Fibroblast of the aortic adventitia (primary cell): Measurements from ENCODE around the gene PYGM. TPM values are rescaled to one million over a fixed set of nuclear protein-coding genes. Genes with fewer than 3 reads are reported as not detected.
"Not testable (repeated sequence)": the region's sequence is repeated elsewhere in the genome, so short reads cannot be mapped to it uniquely, and the experiment has no call there.

Experiments used
- DNase-seq: peaks from one replicate; pipeline ENCODE4 v3.0.0-alpha.2; 2010; ENCODE audit warnings: low read depth
- H3K4me3 ChIP-seq: 2 replicates; pipeline ENCODE4 v1.5.1; 2011; ENCODE audit warnings: low read depth, mild to moderate bottlenecking, control low read depth, low read length, moderate library complexity
- total RNA-seq: library from RNA; depleted of rRNA; stranded (reverse); fragments of >200 nt; gene quantifications from 2 replicates; pipeline ENCODE4 v1.2.3, GENCODE V29; 2012; ENCODE audit warnings: low replicate concordance
- TF ChIP-seq, protein P1 (sequence below): IDR thresholded peaks from 2 replicates; pipeline ENCODE4 v1.5.1; 2011; ENCODE audit warnings: mild to moderate bottlenecking, low read length, control low read depth, inconsistent platforms; ENCODE audit not compliant: insufficient read depth

Gene PYGM
- total RNA-seq, 1 donor, result 0.63 TPM

DNA sequence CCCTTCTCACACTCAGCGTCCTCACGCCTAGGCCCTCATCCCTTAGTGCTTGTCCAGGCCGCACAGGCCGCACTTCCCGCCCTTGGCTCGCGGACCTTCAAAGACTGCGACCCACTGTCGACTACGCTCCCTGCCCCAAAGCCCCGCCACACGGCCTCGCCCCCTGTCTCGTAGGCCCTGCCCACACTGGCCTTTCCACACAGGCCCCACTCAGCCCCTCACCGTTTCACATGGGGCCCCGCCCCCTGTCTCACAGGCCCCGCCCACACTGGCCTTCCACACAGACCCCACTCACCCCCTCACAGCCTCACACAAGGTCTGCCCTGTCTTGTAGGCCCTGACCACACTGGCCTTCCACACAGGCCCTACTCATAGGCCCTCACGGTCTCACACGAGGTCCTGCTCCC is 47.8 kb downstream of the PYGM start:
- TF ChIP-seq, protein P1, sequence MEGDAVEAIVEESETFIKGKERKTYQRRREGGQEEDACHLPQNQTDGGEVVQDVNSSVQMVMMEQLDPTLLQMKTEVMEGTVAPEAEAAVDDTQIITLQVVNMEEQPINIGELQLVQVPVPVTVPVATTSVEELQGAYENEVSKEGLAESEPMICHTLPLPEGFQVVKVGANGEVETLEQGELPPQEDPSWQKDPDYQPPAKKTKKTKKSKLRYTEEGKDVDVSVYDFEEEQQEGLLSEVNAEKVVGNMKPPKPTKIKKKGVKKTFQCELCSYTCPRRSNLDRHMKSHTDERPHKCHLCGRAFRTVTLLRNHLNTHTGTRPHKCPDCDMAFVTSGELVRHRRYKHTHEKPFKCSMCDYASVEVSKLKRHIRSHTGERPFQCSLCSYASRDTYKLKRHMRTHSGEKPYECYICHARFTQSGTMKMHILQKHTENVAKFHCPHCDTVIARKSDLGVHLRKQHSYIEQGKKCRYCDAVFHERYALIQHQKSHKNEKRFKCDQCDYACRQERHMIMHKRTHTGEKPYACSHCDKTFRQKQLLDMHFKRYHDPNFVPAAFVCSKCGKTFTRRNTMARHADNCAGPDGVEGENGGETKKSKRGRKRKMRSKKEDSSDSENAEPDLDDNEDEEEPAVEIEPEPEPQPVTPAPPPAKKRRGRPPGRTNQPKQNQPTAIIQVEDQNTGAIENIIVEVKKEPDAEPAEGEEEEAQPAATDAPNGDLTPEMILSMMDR, result no peak

DNA sequence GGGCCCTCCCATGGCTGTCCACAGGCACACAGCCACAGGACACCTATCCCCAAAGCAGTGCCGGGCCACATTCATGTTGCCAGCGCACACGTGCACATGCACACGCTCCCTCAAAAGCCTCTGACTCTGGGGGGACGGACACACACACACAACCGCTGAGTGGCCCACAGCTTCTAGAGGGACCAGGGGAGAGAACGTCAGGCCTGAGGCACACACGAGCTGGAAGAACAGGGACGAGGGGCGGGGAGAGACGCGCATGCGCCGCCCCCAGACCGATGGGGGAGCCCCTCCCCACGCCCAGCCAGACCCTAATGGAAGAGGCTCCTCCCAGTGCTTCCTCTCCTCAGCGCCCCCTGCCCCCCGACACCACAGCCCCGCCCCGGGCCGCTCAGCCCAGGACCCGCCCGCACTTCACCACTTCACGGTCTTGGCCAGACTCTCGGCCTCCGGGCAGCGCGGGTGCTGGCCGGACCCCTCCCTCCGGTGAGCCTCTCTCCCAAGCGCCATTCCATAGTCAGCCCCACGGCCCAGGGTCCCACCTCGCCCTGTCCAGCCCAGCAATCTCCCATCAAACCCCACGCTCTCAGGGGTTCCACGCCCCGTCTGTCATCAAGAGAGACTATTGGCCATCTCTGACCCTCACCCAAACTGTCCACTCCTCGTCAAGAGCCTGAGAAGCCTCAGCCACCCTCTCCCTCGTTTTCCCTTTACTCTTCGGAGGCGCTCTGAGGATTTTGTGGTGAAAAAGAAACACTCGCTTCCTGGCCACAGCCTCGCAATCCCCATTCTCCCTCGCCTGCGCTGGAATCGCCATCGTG is 48.4 kb downstream of the PYGM start:
- TF ChIP-seq, protein P1, result no peak
- H3K4me3 ChIP-seq, result no peak overlapping the region
- DNase-seq, result no peak

More for the DNA sequence above, 47.8 kb downstream of the PYGM start:
- no peak for DNase-seq
- H3K4me3 ChIP-seq, result no peak overlapping the region

DNA sequence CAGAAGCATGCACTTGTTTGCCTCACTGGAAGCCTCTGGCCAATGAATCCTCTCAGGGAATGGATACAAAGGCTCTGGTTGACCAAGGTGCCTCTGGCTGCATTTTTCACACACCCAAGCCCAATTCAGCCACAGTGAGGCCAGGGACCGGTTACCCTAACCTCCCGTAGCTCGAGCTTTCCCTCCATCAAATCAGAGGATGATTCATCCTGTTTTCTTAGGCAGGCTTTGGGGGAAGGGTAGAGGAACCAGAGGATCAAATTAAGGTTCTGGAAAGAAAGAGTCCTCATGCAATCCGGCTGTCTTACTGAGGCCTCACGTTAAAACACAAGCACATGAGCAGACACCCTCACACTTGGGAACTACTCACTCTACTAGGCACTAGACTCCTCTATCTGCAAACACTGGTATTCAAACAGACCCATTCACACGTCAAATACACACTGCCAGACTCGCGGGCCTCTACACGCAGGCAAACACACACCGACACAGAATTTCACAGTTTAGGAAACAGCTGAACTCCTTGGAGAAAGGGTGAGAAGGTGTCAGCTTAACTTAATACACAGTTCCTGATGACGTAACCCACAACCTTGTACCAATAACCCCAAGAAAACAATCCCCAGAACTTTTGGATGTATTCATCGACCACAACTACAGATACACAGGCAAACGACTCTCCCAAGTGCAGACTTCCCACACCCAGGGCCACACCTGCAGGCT is 49.2 kb downstream of the PYGM start:
- TF ChIP-seq, protein P1, result no peak
- DNase-seq, result peak; percentile 12
- no peak overlapping the region for H3K4me3 ChIP-seq

DNA sequence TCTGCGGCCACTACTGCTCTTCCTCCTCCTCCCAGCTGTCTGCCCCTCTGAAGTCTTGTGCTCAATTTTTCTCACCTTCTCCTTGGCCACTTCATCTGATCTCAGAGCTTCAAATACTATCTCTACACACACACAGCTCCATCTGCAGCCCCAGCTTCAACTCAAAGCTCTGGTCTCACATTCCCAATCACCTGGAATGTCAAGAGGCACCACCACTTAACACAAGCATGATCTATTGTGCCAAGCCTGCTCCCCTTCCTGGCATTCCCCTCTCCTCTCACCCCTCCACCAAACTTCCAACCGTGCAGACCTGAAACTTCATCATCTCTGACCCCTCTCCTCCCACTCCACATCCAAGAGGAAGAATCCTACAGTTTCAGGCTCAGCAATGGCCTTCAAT is 54.3 kb downstream of the PYGM start:
- H3K4me3 ChIP-seq, result no peak overlapping the region
- TF ChIP-seq, protein P1, result no peak
- DNase-seq, result no peak

DNA sequence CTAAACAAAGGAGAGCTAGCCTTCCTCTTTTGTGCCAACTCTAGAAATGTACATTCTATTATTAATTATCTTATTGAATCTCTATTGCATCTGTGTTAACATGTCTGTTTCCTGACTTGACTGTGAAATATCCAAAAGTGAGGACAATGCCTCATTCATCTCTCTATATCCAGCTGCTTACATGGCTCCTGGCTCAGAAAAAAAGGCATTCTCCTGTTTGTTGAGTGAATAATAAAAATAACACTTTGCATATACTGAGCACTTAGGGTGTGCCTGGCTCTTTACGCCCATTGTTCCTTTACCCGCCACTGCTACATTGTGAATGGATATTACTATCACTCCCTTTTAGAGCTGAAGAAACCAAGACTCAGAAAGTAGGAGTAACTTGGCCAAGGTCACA is 56.7 kb downstream of the PYGM start:
- no peak for DNase-seq
- TF ChIP-seq, protein P1, result no peak
- no peak overlapping the region for H3K4me3 ChIP-seq

DNA sequence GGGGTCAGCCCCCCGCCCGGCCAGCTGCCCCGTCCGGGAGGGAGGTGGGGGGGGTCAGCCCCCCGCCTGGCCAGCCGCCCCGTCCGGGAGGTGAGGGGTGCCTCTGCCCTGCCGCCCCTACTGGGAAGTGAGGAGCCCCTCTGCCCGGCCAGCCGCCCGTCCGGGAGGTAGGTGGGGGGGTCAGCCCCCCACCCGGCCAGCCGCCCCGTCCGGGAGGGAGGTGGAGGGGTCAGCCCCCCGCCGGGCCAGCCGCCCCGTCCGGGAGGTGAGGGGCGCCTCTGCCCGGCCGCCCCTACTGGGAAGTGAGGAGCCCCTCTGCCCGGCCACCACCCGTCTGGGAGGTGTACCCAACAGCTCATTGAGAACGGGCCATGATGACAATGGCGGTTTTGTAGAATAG is 57.8 kb downstream of the PYGM start:
- DNase-seq, H3K4me3 ChIP-seq: not testable (repeated sequence)

DNA sequence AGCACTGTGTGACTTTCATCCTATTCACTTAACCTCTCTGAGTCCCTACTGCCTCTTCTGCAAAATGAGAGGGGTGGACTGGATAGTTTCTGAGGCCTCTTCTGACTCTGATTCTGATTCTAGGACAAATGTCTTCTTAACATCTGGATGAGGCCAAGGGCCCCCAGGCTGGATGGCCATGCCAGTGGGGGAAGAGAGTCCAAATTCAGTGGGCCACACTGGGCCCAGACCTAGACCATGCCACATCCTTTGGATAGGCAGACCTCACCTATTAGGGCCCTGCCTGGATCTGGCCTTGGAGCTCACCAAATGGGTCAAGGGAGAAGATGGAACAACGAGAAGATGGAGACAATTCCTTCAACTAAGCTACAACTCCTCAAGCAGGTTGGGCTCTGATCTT is 61.3 kb downstream of the PYGM start:
- TF ChIP-seq, protein P1, result no peak
- no peak overlapping the region for H3K4me3 ChIP-seq
- no peak for DNase-seq
